ENCODE measurements around the gene RPS21.

RPS21 gene

DNA sequence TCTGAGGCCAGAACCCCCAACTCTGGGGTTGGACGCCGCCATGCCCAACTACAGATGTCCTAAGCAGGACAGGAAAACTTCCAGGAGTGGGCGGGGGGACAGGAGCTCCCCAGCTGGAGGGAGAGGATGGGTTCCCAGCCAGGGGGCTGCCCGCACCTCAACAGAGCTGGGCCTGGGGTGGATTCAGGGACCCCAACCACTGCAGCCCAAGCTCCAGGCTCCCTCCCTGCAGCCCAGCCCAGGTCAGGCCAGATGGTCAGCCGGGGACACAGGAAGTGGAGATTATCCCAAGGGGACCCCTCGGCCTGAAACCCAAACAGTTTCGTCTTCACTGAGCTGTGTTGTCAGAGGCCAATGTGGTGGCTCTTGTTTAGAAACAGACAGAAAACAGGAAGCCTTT lies 29.2 kb upstream of the RPS21 start:
- no peak for DNase-seq (ENCODE audit: low read depth in 1 of 2, low spot score in 1 of 2)
- Histone ChIP-seq H3K4me3 (replicated peaks; ENCODE audit: insufficient read depth, low read length) (no peak overlapping the region), H3K27me3 (ENCODE audit: insufficient read depth, poor library complexity, severe bottlenecking) (peaks cover 27% of the 10 kb centered on the region), H3K27ac (replicated peaks) (no peak overlapping the region)
- TF ChIP-seq REST (IDR thresholded peaks at IDR 0.05; ENCODE audit: insufficient replicate concordance, low read depth) (no peak), CTCF (IDR thresholded peaks at IDR 0.05; ENCODE audit: insufficient read depth, low read length) (no peak), SPI1 (IDR thresholded peaks at IDR 0.05; ENCODE audit: borderline replicate concordance, low read depth) (no peak), GABPA (IDR thresholded peaks at IDR 0.05; ENCODE audit: low read depth) (no peak), POLR2AphosphoS5 (IDR thresholded peaks at IDR 0.05; ENCODE audit: low read depth) (no peak)

GRCh38 chr20:62358171-62359042 lies 28.5 kb upstream of the RPS21 start:
- TF ChIP-seq POLR2AphosphoS5 (IDR thresholded peaks at IDR 0.05; ENCODE audit: low read depth) (no peak), CTCF (IDR thresholded peaks at IDR 0.05; ENCODE audit: insufficient read depth, low read length) (no peak), REST (IDR thresholded peaks at IDR 0.05; ENCODE audit: insufficient replicate concordance, low read depth) (no peak), GABPA (IDR thresholded peaks at IDR 0.05; ENCODE audit: low read depth) (no peak), SPI1 (IDR thresholded peaks at IDR 0.05; ENCODE audit: borderline replicate concordance, low read depth) (no peak)
- no peak for DNase-seq (ENCODE audit: low read depth in 1 of 2, low spot score in 1 of 2)
- peaks cover 27% of the 10 kb centered on the region for H3K27me3 ChIP-seq (ENCODE audit: insufficient read depth, poor library complexity, severe bottlenecking)
- no peak overlapping the region for H3K27ac ChIP-seq (replicated peaks)
- no peak overlapping the region for H3K4me3 ChIP-seq (replicated peaks; ENCODE audit: insufficient read depth, low read length)

- TF ChIP-seq SPI1 (IDR thresholded peaks at IDR 0.05; ENCODE audit: borderline replicate concordance, low read depth): no peak
- TF ChIP-seq GABPA (IDR thresholded peaks at IDR 0.05; ENCODE audit: low read depth): no peak
- TF ChIP-seq REST (IDR thresholded peaks at IDR 0.05; ENCODE audit: insufficient replicate concordance, low read depth): no peak
- H3K27me3 ChIP-seq (ENCODE audit: insufficient read depth, poor library complexity, severe bottlenecking): peaks cover 27% of the 10 kb centered on the region
- H3K4me3 ChIP-seq (replicated peaks; ENCODE audit: insufficient read depth, low read length): no peak overlapping the region
- no peak overlapping the region for H3K27ac ChIP-seq (replicated peaks)
- no peak for DNase-seq (ENCODE audit: low read depth in 1 of 2, low spot score in 1 of 2)
Measured at GRCh38 chr20:62359043-62359490, 27.8 kb upstream of the RPS21 start.
